Endothelial cell of umbilical vein (primary cell): ENCODE data around the gene MCCC1. TPM values are rescaled to one million over a fixed set of nuclear protein-coding genes. Genes with fewer than 3 reads are reported as not detected.

Source experiments
- BruUV-seq: library from RNA; stranded (reverse); fragments of 400-500 nt; replicated peaks from 2 replicates; lab custom pipeline; 2021; lab: Mats Ljungman, UMichigan
- CTCF ChIA-PET: fragments of 300-600, 350-600 bp; sonication (Branson Sonifier 250); formaldehyde crosslinking; loops from one replicate; lab custom pipeline; 2021; ENCODE audit warnings: antibody characterized with exemption, inconsistent platforms; lab: Charles Lee
- POLR2A ChIA-PET: fragments of 300-600, 350-600 bp; sonication (Branson Sonifier 250); formaldehyde crosslinking; loops from one replicate; lab custom pipeline; 2021; ENCODE audit warnings: antibody characterized with exemption, inconsistent platforms; lab: Charles Lee
- DNase-seq: peaks from one replicate; pipeline ENCODE4 v3.0.0-alpha.2; 2011; ENCODE audit warnings: low read depth, low spot score
- FAIRE-seq: peaks from 2 replicates; lab custom pipeline; 2011; peaks lifted over from hg19 to GRCh38; lab: Jason Lieb, UNC
- H2AFZ ChIP-seq: 2 replicates; pipeline ENCODE4 v1.6.0; 2012; ENCODE audit warnings: low read depth, low read length, control low read depth, inconsistent platforms
- H3K27ac ChIP-seq: 2 replicates; pipeline ENCODE4 v1.5.1; 2011; ENCODE audit warnings: low read depth, mild to moderate bottlenecking, control low read depth, low read length, moderate library complexity; ENCODE audit not compliant: insufficient read depth
- H3K27me3 ChIP-seq, 2 experiments: 2 replicates each; pipeline versions ENCODE4 v1.6.0 to v1.6.1; 2011; ENCODE audit warnings: low read length in 2 of 2, mixed read lengths in 1 of 2; ENCODE audit not compliant: control insufficient read depth in 2 of 2, insufficient read depth in 2 of 2
- H3K36me3 ChIP-seq, 2 experiments: 2 replicates in 1 of 2; 3 replicates in 1 of 2; pipeline ENCODE4 v1.5.1; 2011; ENCODE audit warnings: low read length in 2 of 2, mild to moderate bottlenecking in 1 of 2, moderate library complexity in 1 of 2; ENCODE audit not compliant: control insufficient read depth in 2 of 2, insufficient read depth in 2 of 2; ENCODE audit errors: extremely low read depth in 1 of 2
- H3K4me1 ChIP-seq: 3 replicates; pipeline ENCODE4 v1.5.1; 2011; ENCODE audit warnings: mild to moderate bottlenecking, low read length; ENCODE audit not compliant: control insufficient read depth, insufficient read depth; ENCODE audit errors: extremely low read depth
- H3K4me2 ChIP-seq: 2 replicates; pipeline ENCODE4 v1.6.1; 2011; ENCODE audit warnings: low read length, control low read depth, mixed read lengths; ENCODE audit not compliant: insufficient read depth
- H3K4me3 ChIP-seq, 3 experiments: fragments of 200-600 bp in 1 of 3; sonication (generic), shearing (Covaris generic) in 1 of 3; replicated peaks in 1 of 3; 2 replicates each; pipeline ENCODE4 v1.5.1; 2011 to 2016; ENCODE audit warnings: control low read depth in 3 of 3, low read length in 3 of 3, mild to moderate bottlenecking in 2 of 3, inconsistent platforms in 1 of 3, low read depth in 1 of 3, moderate library complexity in 1 of 3; ENCODE audit not compliant: insufficient read depth in 1 of 3
- H3K79me2 ChIP-seq: 2 replicates; pipeline ENCODE4 v1.6.0; 2012; ENCODE audit warnings: low read length, inconsistent platforms; ENCODE audit not compliant: control insufficient read depth, insufficient read depth
- H3K9ac ChIP-seq: replicated peaks from 2 replicates; pipeline ENCODE3; 2011; ENCODE audit warnings: low read length, control low read depth; ENCODE audit not compliant: insufficient read depth; ENCODE audit errors: extremely low read depth
- H3K9me1 ChIP-seq: replicated peaks from 3 replicates; pipeline ENCODE4 v1.6.0; 2011; ENCODE audit warnings: mild to moderate bottlenecking, low read length; ENCODE audit not compliant: control insufficient read depth, insufficient read depth; ENCODE audit errors: extremely low read depth
- H3K9me3 ChIP-seq: replicated peaks from 2 replicates; pipeline ENCODE4 v1.5.1; 2012; ENCODE audit warnings: low read length, inconsistent platforms; ENCODE audit not compliant: control insufficient read depth, insufficient read depth
- H4K20me1 ChIP-seq: replicated peaks from 2 replicates; pipeline ENCODE3; 2011; ENCODE audit warnings: mild to moderate bottlenecking, low read length; ENCODE audit not compliant: control insufficient read depth, insufficient read depth; ENCODE audit errors: extremely low read depth
- EZH2 ChIP-seq: IDR thresholded peaks from 2 replicates; pipeline ENCODE4 v1.6.1; 2012; ENCODE audit warnings: borderline replicate concordance, low read depth, mild to moderate bottlenecking, moderate library complexity, low read length, inconsistent platforms; ENCODE audit not compliant: severe bottlenecking
- FOS ChIP-seq: IDR thresholded peaks from 2 replicates; pipeline ENCODE4 v1.6.1; 2011; ENCODE audit warnings: mild to moderate bottlenecking, low read length, moderate library complexity, borderline replicate concordance; ENCODE audit not compliant: insufficient read depth
- GATA2 ChIP-seq: IDR thresholded peaks from 2 replicates; pipeline ENCODE4 v1.7.0; 2011; ENCODE audit warnings: low read depth, mild to moderate bottlenecking, moderate library complexity, mixed read lengths, low read length; ENCODE audit not compliant: insufficient read length, insufficient read depth
- JUN ChIP-seq: IDR thresholded peaks from 2 replicates; pipeline ENCODE4 v1.6.1; 2011; ENCODE audit warnings: borderline replicate concordance, low read depth; ENCODE audit not compliant: insufficient read length, insufficient read depth
- MYC ChIP-seq: IDR thresholded peaks from one replicate; pipeline ENCODE4 v1.6.1; 2011; ENCODE audit warnings: mild to moderate bottlenecking, low read depth, low read length
- POLR2A ChIP-seq: IDR thresholded peaks from 2 replicates; pipeline ENCODE4 v1.6.1; 2012; ENCODE audit warnings: low read depth, mild to moderate bottlenecking, control low read depth, low read length
- POLR2AphosphoS5 ChIP-seq: IDR thresholded peaks from 2 replicates; pipeline ENCODE4 v1.6.1; 2012; ENCODE audit warnings: low read depth, mild to moderate bottlenecking, control low read depth, low read length, moderate library complexity; ENCODE audit not compliant: insufficient read depth
- dilution Hi-C: fragments of 300-500 bp; cut with MboI; formaldehyde crosslinking; loops from one replicate; pipeline ENCODE4 v1.15.0; 2019; ENCODE audit warnings: low sequenced_read_pairs; ENCODE audit not compliant: extremely low pct_ligation_motif_present
- intact Hi-C: fragments of 100-400 bp; cut with micrococcal nuclease; formaldehyde crosslinking; loops from one replicate; pipeline ENCODE4 v1.10.0; 2022
- polyA plus RNA-seq, 4 experiments: library from polyadenylated mRNA; depleted of rRNA in 3 of 4; stranded (reverse) in 3 of 4; unstranded in 1 of 4; fragments of >200 nt; gene quantifications; 2 replicates each; pipeline versions ENCODE4 v1.2.1 to v1.2.3, GENCODE V29; 2011 to 2012; ENCODE audit warnings: missing spikeins in 1 of 4
- total RNA-seq: library from RNA; stranded (reverse); gene quantifications from 2 replicates; pipeline ENCODE4 v1.2.3, GENCODE V29; 2021
- TF ChIP-seq, protein P1 (sequence below), 2 donors: IDR thresholded peaks; 1 replicate in 1 of 2; 2 replicates in 1 of 2; pipeline ENCODE4 v1.5.1; 2011; ENCODE audit warnings: low read length in 2 of 2, mild to moderate bottlenecking in 2 of 2, moderate library complexity in 2 of 2, control low read depth in 1 of 2, inconsistent platforms in 1 of 2, low read depth in 1 of 2; ENCODE audit not compliant: insufficient read depth in 1 of 2; ENCODE audit errors: extremely low read depth in 1 of 2
- TF ChIP-seq, protein P2 (sequence below): IDR thresholded peaks from 2 replicates; pipeline ENCODE4 v1.6.1; 2011; ENCODE audit not compliant: insufficient read depth, insufficient read length

Gene MCCC1
- total and polyA plus RNA-seq, 2 donors (not counting 3 experiments of a cell fraction or from before 2014, with no cell fraction given) = 9.2 to 19.7 TPM

DNA sequence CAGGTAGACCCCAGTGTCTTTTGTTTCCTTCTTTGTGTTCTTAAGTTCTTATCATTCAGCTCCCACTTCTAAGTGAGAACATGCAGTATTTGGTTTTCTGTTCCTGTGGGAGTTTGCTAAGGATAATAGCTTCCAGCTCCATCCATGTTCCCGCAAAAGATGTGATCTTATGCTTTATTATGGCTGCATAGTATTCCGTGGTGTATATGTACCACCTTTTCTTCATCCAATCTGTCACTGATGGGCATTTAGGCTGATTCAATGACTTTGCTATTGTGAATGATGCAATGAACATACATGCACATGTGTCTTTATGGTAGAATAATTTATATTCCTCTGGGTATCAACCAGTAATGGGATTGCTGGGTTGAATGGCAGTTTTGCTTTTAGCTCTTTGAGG, 24.4 kb downstream of the MCCC1 start:
- FAIRE-seq = no peak
- CTCF ChIA-PET = no interaction called here
- H2AFZ ChIP-seq = no peak overlapping the region

More for the DNA sequence above, 24.4 kb downstream of the MCCC1 start:
- Histone ChIP-seq H3K9ac (no peak overlapping the region), H3K27me3 (no peaks in the 10 kb centered on the region), H4K20me1 (no peaks in the 10 kb centered on the region), H3K4me1 (peaks cover 5% of the 10 kb centered on the region), H3K36me3 (peaks cover 0 to 7% of the 10 kb centered on the region in 2 experiments), H3K27ac (no peak overlapping the region), H3K4me2 (no peak overlapping the region), H3K79me2 (no peaks in the 10 kb centered on the region), H3K9me3 (no peaks in the 10 kb centered on the region), H3K4me3 (no peak overlapping the region), H3K9me1 (no peaks in the 10 kb centered on the region)
- dilution Hi-C loops = no loop called here
- intact Hi-C loops = no loop called here
- TF ChIP-seq, protein P1, sequence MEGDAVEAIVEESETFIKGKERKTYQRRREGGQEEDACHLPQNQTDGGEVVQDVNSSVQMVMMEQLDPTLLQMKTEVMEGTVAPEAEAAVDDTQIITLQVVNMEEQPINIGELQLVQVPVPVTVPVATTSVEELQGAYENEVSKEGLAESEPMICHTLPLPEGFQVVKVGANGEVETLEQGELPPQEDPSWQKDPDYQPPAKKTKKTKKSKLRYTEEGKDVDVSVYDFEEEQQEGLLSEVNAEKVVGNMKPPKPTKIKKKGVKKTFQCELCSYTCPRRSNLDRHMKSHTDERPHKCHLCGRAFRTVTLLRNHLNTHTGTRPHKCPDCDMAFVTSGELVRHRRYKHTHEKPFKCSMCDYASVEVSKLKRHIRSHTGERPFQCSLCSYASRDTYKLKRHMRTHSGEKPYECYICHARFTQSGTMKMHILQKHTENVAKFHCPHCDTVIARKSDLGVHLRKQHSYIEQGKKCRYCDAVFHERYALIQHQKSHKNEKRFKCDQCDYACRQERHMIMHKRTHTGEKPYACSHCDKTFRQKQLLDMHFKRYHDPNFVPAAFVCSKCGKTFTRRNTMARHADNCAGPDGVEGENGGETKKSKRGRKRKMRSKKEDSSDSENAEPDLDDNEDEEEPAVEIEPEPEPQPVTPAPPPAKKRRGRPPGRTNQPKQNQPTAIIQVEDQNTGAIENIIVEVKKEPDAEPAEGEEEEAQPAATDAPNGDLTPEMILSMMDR (IDR thresholded peaks at IDR 0.05; ENCODE audit: extremely low read depth in 1 of 2, insufficient read depth in 1 of 2, low read depth in 1 of 2, low read length in 2 of 2) = no peak
- no peak for TF ChIP-seq EZH2
- no peak for TF ChIP-seq MYC
- TF ChIP-seq, protein P2, sequence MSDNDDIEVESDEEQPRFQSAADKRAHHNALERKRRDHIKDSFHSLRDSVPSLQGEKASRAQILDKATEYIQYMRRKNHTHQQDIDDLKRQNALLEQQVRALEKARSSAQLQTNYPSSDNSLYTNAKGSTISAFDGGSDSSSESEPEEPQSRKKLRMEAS = no peak
- no peak for TF ChIP-seq POLR2AphosphoS5
- TF ChIP-seq GATA2 = no peak
- TF ChIP-seq FOS = no peak
- TF ChIP-seq JUN = no peak
- TF ChIP-seq POLR2A = no peak
- POLR2A ChIA-PET = no interaction called here
- DNase-seq = no peak
- BruUV-seq = no TSS peak
